Gastroesophageal sphincter (tissue), 4 donors: ENCODE measurements around the gene CPNE7. TPM values are rescaled to one million over a fixed set of nuclear protein-coding genes. Genes with fewer than 3 reads are reported as not detected.

ENCODE experiments used
- ATAC-seq: fragments of 150-250 bp; one replicate; pipeline ENCODE4 v1.9.1; 2016; ENCODE audit warnings: mild to moderate bottlenecking, moderate library complexity
- H3K27ac ChIP-seq, 4 donors: fragments of 200-600 bp; sonication (generic) in 3 of 4; 1 replicate in 3 of 4; 2 replicates in 1 of 4; pipeline ENCODE4 v1.5.1; 2016 to 2019
- H3K27me3 ChIP-seq: fragments of 200-600 bp; sonication (generic); one replicate; pipeline ENCODE4 v1.5.1; 2019
- H3K36me3 ChIP-seq, 2 donors: fragments of 200-600 bp; sonication (generic); one replicate each; pipeline ENCODE4 v1.5.1; 2019; ENCODE audit warnings: control low read depth in 1 of 2
- H3K4me1 ChIP-seq, 3 donors: fragments of 200-600 bp; sonication (generic); 1 replicate in 2 of 3; 2 replicates in 1 of 3; pipeline ENCODE4 v1.5.1; 2016 to 2019; ENCODE audit warnings: control low read depth in 2 of 3
- H3K4me3 ChIP-seq, 2 donors: fragments of 200-600 bp; sonication (generic); one replicate each; pipeline ENCODE4 v1.5.1; 2019; ENCODE audit warnings: mild to moderate bottlenecking in 1 of 2, moderate library complexity in 1 of 2
- H3K9me3 ChIP-seq, 3 donors: fragments of 200-600 bp; sonication (generic); one replicate each; pipeline ENCODE4 v1.5.1; 2017 to 2019; ENCODE audit warnings: control low read depth in 2 of 3
- CTCF ChIP-seq, 4 experiments: fragments of 200-600 bp in 2 of 4; fragments of 450-650 bp in 2 of 4; sonication (generic) in 1 of 4; IDR thresholded peaks; one replicate each; pipeline ENCODE4 v1.5.1; 2017 to 2019; ENCODE audit warnings: antibody characterized with exemption in 4 of 4, mild to moderate bottlenecking in 2 of 4, moderate library complexity in 2 of 4
- EP300 ChIP-seq: sonication (generic); formaldehyde crosslinking; IDR thresholded peaks from one replicate; pipeline ENCODE4 v1.6.1; 2017; ENCODE audit warnings: antibody characterized with exemption, mild to moderate bottlenecking
- POLR2A ChIP-seq, 2 donors: fragments of 450-650 bp; IDR thresholded peaks; one replicate each; pipeline ENCODE4 v1.6.1; 2017; ENCODE audit warnings: antibody characterized with exemption in 2 of 2, mild to moderate bottlenecking in 2 of 2, moderate library complexity in 1 of 2
- POLR2AphosphoS5 ChIP-seq: sonication (generic); formaldehyde crosslinking; IDR thresholded peaks from one replicate; pipeline ENCODE4 v1.6.1; 2017; ENCODE audit warnings: antibody characterized with exemption
- WGBS, 2 donors: methylation state at CpG; one replicate each; pipeline ENCODE4 v1.1.5; 2018; ENCODE audit warnings: low coverage in 1 of 2; 5-methylcytosine and 5-hydroxymethylcytosine counted together
- total RNA-seq, 4 donors: library from RNA; depleted of rRNA; stranded (reverse); fragments of >200 nt; gene quantifications; one replicate each; pipeline ENCODE4 v1.1.0, GENCODE V29; 2016

CPNE7 gene
- total RNA-seq, 4 donors from 2014 or later: 0.67 to 1.8 TPM; not detected in 2

GRCh38 chr16:89636663-89637062, 61.1 kb downstream of the CPNE7 start:
- Histone ChIP-seq H3K27ac (no peak overlapping the region), H3K4me1 (peaks cover 0 to 17% (median 0%) of the 10 kb centered on the region in 3 donors), H3K27me3 (peaks cover 26% of the 10 kb centered on the region), H3K36me3 (no peaks in the 10 kb centered on the region), H3K4me3 (no peak overlapping the region), H3K9me3 (no peaks in the 10 kb centered on the region)
- ATAC-seq: no peak
- no CpG with 5 or more reads among the region's 12 CpGs for WGBS, 2 donors
- no peak for TF ChIP-seq POLR2AphosphoS5
- no peak for TF ChIP-seq EP300
- TF ChIP-seq POLR2A (IDR thresholded peaks at IDR 0.05): no peak
- no peak for TF ChIP-seq CTCF (IDR thresholded peaks at IDR 0.05)

GRCh38 chr16:89637379-89637778, 61.8 kb downstream of the CPNE7 start:
- Histone ChIP-seq H3K4me3 (no peak overlapping the region), H3K27ac (no peak overlapping the region), H3K27me3 (peaks cover 19% of the 10 kb centered on the region), H3K4me1 (peaks cover 0 to 21% (median 0%) of the 10 kb centered on the region in 3 donors), H3K36me3 (no peaks in the 10 kb centered on the region), H3K9me3 (no peaks in the 10 kb centered on the region)
- TF ChIP-seq POLR2A (IDR thresholded peaks at IDR 0.05) (no peak), POLR2AphosphoS5 (no peak), EP300 (no peak), CTCF (IDR thresholded peaks at IDR 0.05) (no peak)
- 50 to 68% methylated on average over 2 to 5 of the region's 10 CpGs for WGBS, 2 donors
- ATAC-seq: no peak

DNA sequence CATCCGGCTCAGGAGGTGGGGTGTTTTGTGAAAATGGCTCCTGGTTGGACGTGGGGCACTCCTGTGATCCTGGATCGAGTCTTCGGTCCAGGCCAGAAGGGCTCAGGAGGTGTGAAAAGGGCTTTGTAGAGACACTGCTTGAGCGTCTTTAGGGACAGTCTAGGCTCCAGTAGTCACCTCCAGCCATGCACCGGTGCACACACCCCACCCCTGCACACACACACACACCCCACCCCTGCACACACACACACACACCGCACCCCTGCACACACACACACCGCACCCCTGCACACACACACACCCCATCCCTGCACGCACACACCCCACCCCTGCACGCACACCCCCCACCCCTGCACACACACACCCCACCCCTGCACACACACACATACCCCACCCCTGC, 62.9 kb downstream of the CPNE7 start:
- no peak overlapping the region for H3K27ac ChIP-seq
- no peaks in the 10 kb centered on the region for H3K36me3 ChIP-seq
- peaks cover 8% of the 10 kb centered on the region for H3K27me3 ChIP-seq
- H3K4me1 ChIP-seq: peaks cover 0 to 21% (median 0%) of the 10 kb centered on the region in 3 donors
- H3K9me3 ChIP-seq: no peaks in the 10 kb centered on the region
- 55% methylated on average over 5 of the region's 10 CpGs; no CpG with 5 or more reads in 1 of the 2 donors for WGBS, 2 donors
- no peak for ATAC-seq
- TF ChIP-seq POLR2AphosphoS5: no peak
- no peak for TF ChIP-seq CTCF (IDR thresholded peaks at IDR 0.05)
- H3K4me3 ChIP-seq: no peak overlapping the region

DNA sequence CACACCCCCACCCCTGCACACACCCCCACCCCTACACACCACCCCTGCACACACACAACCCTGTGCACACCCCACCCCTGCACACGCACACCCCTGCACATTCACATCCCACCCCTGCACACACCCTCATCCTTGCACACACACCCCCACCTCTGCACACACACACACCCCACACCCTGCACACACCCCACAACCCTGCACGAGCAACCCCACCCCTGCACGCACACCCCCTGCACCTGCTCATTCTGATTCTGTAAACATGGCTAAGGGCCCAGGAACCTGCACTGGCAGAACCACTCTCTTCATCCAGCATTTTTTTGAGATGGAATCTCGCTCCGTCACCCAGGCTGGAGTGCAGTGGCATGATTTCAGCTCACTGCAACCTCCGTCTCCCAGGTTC, 63.8 kb downstream of the CPNE7 start:
- no peak for ATAC-seq
- no peaks in the 10 kb centered on the region for H3K27me3 ChIP-seq

More for the DNA sequence above, 63.8 kb downstream of the CPNE7 start:
- peaks cover 0 to 21% (median 0%) of the 10 kb centered on the region in 3 donors for H3K4me1 ChIP-seq
- peaks cover 0 to 8% of the 10 kb centered on the region in 2 donors for H3K36me3 ChIP-seq
- no peak for TF ChIP-seq POLR2AphosphoS5
- TF ChIP-seq CTCF (IDR thresholded peaks at IDR 0.05): no peak
- TF ChIP-seq EP300: no peak
- no peak for TF ChIP-seq POLR2A (IDR thresholded peaks at IDR 0.05)
- H3K4me3 ChIP-seq: no peak overlapping the region
- no peak overlapping the region for H3K27ac ChIP-seq
- WGBS, 2 donors: 43 to 72% methylated on average over 3 to 5 of the region's 6 CpGs
- no peaks in the 10 kb centered on the region for H3K9me3 ChIP-seq
